CD4-positive, alpha-beta T cell treated with Interleukin-4 for 1 hour (primary cell): ENCODE results near the gene MCOLN3.
A peak's percentile ranks its signal among the peaks of the same experiment; 100 is the strongest.
"Not testable (repeated sequence)": the region's sequence is repeated elsewhere in the genome, so short reads cannot be mapped to it uniquely, and the experiment has no call there.

Source experiments
- DNase-seq, 2 donors: peaks; one replicate each; pipeline ENCODE4 v3.0.0-alpha.2; 2020 to 2022

Gene MCOLN3

DNA sequence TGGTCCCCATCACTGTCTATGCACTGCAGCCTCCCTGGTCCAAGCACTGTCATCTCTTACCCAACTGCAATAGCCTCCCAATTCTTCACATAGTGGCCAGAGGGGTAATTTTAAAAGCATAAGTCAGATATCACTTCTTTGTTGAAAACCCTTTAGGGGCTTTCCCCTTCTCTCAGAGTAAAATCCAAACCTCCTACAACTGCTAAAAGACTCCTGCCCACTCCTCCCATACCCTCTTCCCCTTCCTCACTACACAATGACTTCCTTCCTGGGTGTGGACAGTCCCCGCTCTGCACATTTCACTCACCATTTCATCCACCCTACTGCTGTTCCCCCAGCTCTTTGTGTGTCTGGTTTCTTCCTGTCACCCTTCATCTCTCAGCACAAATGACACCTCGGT, 59.7 kb downstream of the MCOLN3 start:
- DNase-seq = peak in 1 of 2 donors; percentile 36

DNA sequence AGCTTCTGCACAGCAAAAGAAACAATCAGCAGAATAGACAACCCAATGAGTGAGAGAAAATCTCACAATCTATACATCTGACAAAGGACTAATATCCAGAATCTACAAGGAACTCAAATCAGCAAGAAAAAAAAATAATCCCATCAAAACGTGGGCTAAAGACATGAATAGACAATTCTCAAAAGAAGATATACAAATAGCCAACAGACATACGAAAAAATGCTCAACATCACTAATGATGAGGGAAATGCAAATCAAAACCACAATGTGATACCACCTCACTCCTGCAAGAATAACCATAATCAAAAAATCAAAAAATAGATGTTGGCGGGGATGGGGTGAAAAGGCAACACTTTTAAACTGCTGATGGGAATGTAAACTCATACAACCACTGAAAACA, 61.7 kb downstream of the MCOLN3 start:
- DNase-seq = not testable (repeated sequence)

DNA sequence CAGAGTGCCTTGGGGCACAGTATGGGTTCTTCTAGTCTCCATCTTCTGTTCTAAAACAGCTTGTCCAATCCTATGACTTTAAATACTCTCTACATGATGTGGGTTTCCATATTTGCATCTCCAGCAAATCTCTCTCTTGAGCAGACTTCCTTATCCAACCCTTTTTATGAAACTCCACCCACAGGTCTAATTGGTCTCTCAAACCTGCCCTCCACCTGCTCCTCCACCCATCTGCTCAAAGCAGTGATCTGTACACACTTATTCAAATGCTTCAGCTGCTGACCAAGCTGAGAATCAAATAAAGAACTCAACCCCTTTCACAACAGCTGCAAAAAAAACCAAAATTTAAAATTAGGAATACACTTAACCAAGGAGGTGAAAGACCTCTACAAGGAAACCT, 62.9 kb downstream of the MCOLN3 start:
- no peak for DNase-seq

- DNase-seq = no peak
These were observed 65.9 kb downstream of the MCOLN3 start for GRCh38 chr1:84982395-84982794.

GRCh38 chr1:84975035-84975434, 73.3 kb downstream of the MCOLN3 start:
- DNase-seq = no peak

- peak in 1 of 2 donors; percentile 22 for DNase-seq
These were observed 74.6 kb downstream of the MCOLN3 start for GRCh38 chr1:84973498-84974334.

- no peak for DNase-seq
These were observed 75.8 kb downstream of the MCOLN3 start for GRCh38 chr1:84972377-84972987.

GRCh38 chr1:84971957-84972356, 76.3 kb downstream of the MCOLN3 start:
- DNase-seq = no peak

GRCh38 chr1:84969489-84970250, 78.6 kb downstream of the MCOLN3 start:
- no peak for DNase-seq

DNA sequence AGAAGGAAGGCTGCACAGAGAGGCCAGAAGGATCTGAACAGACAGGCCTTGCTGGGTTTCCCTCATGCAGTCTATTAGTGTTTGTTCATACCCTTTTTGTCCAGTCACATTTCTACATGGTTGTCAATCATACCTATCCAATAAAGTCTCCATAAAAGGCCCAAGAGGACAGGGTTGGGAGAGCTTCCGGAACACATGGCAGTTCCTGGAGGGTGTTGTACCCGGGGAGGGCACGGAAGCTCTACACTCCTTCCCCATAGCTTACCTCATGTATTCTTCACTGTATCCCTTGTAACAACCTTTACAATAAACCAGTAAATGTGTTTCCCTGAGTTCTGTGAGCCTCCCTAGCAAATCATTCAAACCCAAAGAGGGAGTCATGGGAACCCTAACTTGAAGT, 79.4 kb downstream of the MCOLN3 start:
- DNase-seq = no peak

- DNase-seq = no peak
These were observed 80.2 kb downstream of the MCOLN3 start for GRCh38 chr1:84968101-84968500.
